Neural cell (in vitro differentiated cells): ENCODE measurements around the gene ILF3. TPM values are rescaled to one million over a fixed set of nuclear protein-coding genes. Genes with fewer than 3 reads are reported as not detected.
A peak's percentile ranks its signal among the peaks of the same experiment; 100 is the strongest.

Experiments
- H2AFZ ChIP-seq: fragments of 200-600, 300-800 bp; sonication (generic), shearing (Covaris generic); 2 replicates; pipeline ENCODE4 v1.6.0; 2014; ENCODE audit warnings: low read depth, mild to moderate bottlenecking, antibody characterized with exemption, low read length, moderate library complexity
- H3F3A ChIP-seq: fragments of 200-600 bp; shearing (Covaris generic); 2 replicates; pipeline ENCODE4 v1.6.1; 2016; ENCODE audit warnings: mild to moderate bottlenecking, moderate library complexity, mixed read lengths, antibody characterized with exemption, low read length; ENCODE audit not compliant: insufficient read depth, poor library complexity, severe bottlenecking
- H3K27ac ChIP-seq: fragments of 200-600, 300-800 bp; sonication (generic), shearing (Covaris generic); 2 replicates; pipeline ENCODE4 v1.5.1; 2014; ENCODE audit warnings: mild to moderate bottlenecking, low read length, moderate library complexity
- H3K27me3 ChIP-seq: fragments of 300-800, 200-600 bp; sonication (generic), shearing (Covaris generic); 2 replicates; pipeline ENCODE4 v1.6.0; 2014; ENCODE audit warnings: mild to moderate bottlenecking, low read depth, low read length, moderate library complexity; ENCODE audit not compliant: insufficient read depth
- H3K36me3 ChIP-seq: fragments of 300-800, 200-600 bp; sonication (generic), shearing (Covaris generic); 2 replicates; pipeline ENCODE4 v1.5.1; 2014; ENCODE audit warnings: mild to moderate bottlenecking, antibody characterized with exemption, low read length, moderate library complexity; ENCODE audit not compliant: insufficient read depth
- H3K4me2 ChIP-seq: fragments of 300-800, 200-600 bp; sonication (generic), shearing (Covaris generic); 2 replicates; pipeline ENCODE4 v1.6.0; 2014; ENCODE audit warnings: mild to moderate bottlenecking, low read length
- H3K4me3 ChIP-seq: fragments of 300-800, 200-600 bp; sonication (generic), shearing (Covaris generic); 2 replicates; pipeline ENCODE4 v1.5.1; 2014; ENCODE audit warnings: mild to moderate bottlenecking, low read length, moderate library complexity
- H3K79me2 ChIP-seq: fragments of 200-600 bp; shearing (Covaris generic); replicated peaks from 2 replicates; pipeline ENCODE4 v1.6.0; 2014; ENCODE audit warnings: mild to moderate bottlenecking, low read length, moderate library complexity; ENCODE audit not compliant: insufficient read depth
- H3K9ac ChIP-seq: fragments of 300-800, 200-600 bp; sonication (generic), shearing (Covaris generic); 2 replicates; pipeline ENCODE4 v1.6.1; 2016; ENCODE audit warnings: mild to moderate bottlenecking, low read length, mixed read lengths
- H3K9me2 ChIP-seq: fragments of 200-600 bp; shearing (Covaris generic); 2 replicates; pipeline ENCODE4 v1.6.1; 2016; ENCODE audit warnings: mild to moderate bottlenecking, low read length, mixed read lengths; ENCODE audit not compliant: insufficient read depth
- H3K9me3 ChIP-seq: fragments of 200-600, 300-800 bp; sonication (generic), shearing (Covaris generic); 2 replicates; pipeline ENCODE4 v1.6.1; 2016; ENCODE audit warnings: mild to moderate bottlenecking, mixed run types, low read length, moderate library complexity, mixed read lengths
- H4K20me1 ChIP-seq: fragments of 200-600 bp; shearing (Covaris generic); 2 replicates; pipeline ENCODE4 v1.6.1; 2016; ENCODE audit warnings: mild to moderate bottlenecking, mixed run types; ENCODE audit not compliant: insufficient read depth
- EP300 ChIP-seq: fragments of 450-650 bp; conservative IDR thresholded peaks from 2 replicates; pipeline ENCODE4 v1.6.1; 2014; ENCODE audit warnings: antibody characterized with exemption, mild to moderate bottlenecking, moderate library complexity; ENCODE audit not compliant: poor library complexity, severe bottlenecking
- EZH2 ChIP-seq: fragments of 200-600, 300-800 bp; shearing (Covaris generic), sonication (generic); IDR thresholded peaks from 2 replicates; pipeline ENCODE4 v1.6.1; 2014; ENCODE audit warnings: antibody characterized with exemption, low read length, borderline replicate concordance, mild to moderate bottlenecking; ENCODE audit not compliant: insufficient read depth, poor library complexity, severe bottlenecking
- MXI1 ChIP-seq: fragments of 450-650 bp; conservative IDR thresholded peaks from 2 replicates; pipeline ENCODE4 v1.6.1; 2014; ENCODE audit warnings: antibody characterized with exemption, mild to moderate bottlenecking; ENCODE audit not compliant: poor library complexity, severe bottlenecking
- POLR2AphosphoS5 ChIP-seq: IDR thresholded peaks from 2 replicates; pipeline ENCODE4 v1.6.1; 2012
- RAD21 ChIP-seq: fragments of 450-650 bp; conservative IDR thresholded peaks from 2 replicates; pipeline ENCODE4 v1.6.1; 2014; ENCODE audit warnings: antibody characterized with exemption, mild to moderate bottlenecking, moderate library complexity
- SMC3 ChIP-seq: fragments of 450-650 bp; conservative IDR thresholded peaks from 2 replicates; pipeline ENCODE4 v1.6.1; 2014; ENCODE audit warnings: antibody characterized with exemption, mild to moderate bottlenecking, moderate library complexity; ENCODE audit not compliant: poor library complexity
- TAF1 ChIP-seq: IDR thresholded peaks from 2 replicates; pipeline ENCODE4 v1.6.1; 2012; ENCODE audit warnings: low read depth
- polyA plus RNA-seq: library from polyadenylated mRNA; depleted of rRNA; stranded (reverse); fragments of >200 nt; gene quantifications from 2 replicates; pipeline ENCODE4 v1.2.3, GENCODE V29; 2014
- TF ChIP-seq, protein P1 (sequence below): IDR thresholded peaks from 2 replicates; pipeline ENCODE4 v1.6.1; 2012; ENCODE audit warnings: borderline replicate concordance
- TF ChIP-seq, protein P2 (sequence below): fragments of 450-650 bp; IDR thresholded peaks from 2 replicates; pipeline ENCODE4 v1.5.1; 2014; ENCODE audit warnings: antibody characterized with exemption, mild to moderate bottlenecking, moderate library complexity; ENCODE audit not compliant: poor library complexity, severe bottlenecking

Gene ILF3
- polyA plus RNA-seq, 1 donor from 2014 or later, result 464 TPM

DNA sequence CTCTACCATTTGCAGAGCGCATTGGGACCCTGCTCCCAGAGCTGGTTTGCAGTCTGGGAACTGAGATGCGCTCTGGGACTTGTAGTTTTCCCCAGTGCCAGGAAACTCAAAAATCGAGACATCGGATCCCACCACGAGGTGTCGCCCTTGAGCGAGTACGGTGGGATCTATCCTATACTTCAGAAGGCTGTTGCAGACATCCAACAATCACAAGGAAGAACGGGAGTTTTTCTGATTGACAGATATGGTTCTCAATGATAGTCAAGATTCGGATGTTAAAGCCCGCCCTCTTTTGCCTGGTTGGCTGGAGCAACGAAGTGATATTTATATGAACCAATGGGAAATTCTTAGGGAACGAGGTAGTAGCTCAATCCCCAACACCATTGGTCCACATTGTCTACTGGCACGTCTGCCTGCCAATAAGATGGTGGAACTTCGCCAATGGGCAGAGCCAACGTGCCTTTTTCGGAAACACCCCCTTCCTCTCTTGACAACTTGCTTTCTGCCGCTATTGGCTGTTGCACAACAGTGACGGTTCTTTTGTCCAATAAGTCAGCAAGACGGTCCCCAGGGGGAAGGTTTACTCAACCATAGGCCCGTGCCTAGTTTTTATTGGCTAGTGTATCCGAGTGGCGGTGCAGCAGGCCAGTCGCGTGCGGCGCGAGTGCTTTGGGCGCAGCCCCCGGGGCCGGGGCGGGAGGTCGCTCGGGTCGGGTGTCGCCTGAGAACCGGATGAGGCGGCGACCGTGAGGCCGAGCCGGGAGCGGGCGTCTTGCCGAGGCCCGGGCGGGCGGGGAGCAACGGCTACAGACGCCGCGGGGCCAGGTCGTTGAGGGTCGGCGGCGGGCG, 63.4 kb downstream of the ILF3 start, which contains the start of gene DNM2:
Gene DNM2 (plus strand): TSS at position 724 of the 849 bp plus-strand sequence. CDS start 164 bp downstream, outside the sequence.
- Histone ChIP-seq H3F3A (no peaks in the 10 kb centered on the region), H3K9me3 (no peaks in the 10 kb centered on the region), H3K9me2 (no peaks in the 10 kb centered on the region), H3K36me3 (no peaks in the 10 kb centered on the region), H3K27me3 (no peaks in the 10 kb centered on the region), H3K9ac (peak within 1 kb of the TSS; percentile 83), H3K79me2 (peaks cover 35% of the 10 kb centered on the region), H3K27ac (peak within 1 kb of the TSS; percentile 78), H2AFZ (no peak within 1 kb of the TSS), H3K4me2 (peak within 1 kb of the TSS; percentile 96), H4K20me1 (peaks cover 16% of the 10 kb centered on the region), H3K4me3 (peak within 1 kb of the TSS; percentile 97)
- TF ChIP-seq SMC3, result peak; percentile 80
- TF ChIP-seq, protein P1, sequence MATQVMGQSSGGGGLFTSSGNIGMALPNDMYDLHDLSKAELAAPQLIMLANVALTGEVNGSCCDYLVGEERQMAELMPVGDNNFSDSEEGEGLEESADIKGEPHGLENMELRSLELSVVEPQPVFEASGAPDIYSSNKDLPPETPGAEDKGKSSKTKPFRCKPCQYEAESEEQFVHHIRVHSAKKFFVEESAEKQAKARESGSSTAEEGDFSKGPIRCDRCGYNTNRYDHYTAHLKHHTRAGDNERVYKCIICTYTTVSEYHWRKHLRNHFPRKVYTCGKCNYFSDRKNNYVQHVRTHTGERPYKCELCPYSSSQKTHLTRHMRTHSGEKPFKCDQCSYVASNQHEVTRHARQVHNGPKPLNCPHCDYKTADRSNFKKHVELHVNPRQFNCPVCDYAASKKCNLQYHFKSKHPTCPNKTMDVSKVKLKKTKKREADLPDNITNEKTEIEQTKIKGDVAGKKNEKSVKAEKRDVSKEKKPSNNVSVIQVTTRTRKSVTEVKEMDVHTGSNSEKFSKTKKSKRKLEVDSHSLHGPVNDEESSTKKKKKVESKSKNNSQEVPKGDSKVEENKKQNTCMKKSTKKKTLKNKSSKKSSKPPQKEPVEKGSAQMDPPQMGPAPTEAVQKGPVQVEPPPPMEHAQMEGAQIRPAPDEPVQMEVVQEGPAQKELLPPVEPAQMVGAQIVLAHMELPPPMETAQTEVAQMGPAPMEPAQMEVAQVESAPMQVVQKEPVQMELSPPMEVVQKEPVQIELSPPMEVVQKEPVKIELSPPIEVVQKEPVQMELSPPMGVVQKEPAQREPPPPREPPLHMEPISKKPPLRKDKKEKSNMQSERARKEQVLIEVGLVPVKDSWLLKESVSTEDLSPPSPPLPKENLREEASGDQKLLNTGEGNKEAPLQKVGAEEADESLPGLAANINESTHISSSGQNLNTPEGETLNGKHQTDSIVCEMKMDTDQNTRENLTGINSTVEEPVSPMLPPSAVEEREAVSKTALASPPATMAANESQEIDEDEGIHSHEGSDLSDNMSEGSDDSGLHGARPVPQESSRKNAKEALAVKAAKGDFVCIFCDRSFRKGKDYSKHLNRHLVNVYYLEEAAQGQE, result no peak
- TF ChIP-seq, protein P2, sequence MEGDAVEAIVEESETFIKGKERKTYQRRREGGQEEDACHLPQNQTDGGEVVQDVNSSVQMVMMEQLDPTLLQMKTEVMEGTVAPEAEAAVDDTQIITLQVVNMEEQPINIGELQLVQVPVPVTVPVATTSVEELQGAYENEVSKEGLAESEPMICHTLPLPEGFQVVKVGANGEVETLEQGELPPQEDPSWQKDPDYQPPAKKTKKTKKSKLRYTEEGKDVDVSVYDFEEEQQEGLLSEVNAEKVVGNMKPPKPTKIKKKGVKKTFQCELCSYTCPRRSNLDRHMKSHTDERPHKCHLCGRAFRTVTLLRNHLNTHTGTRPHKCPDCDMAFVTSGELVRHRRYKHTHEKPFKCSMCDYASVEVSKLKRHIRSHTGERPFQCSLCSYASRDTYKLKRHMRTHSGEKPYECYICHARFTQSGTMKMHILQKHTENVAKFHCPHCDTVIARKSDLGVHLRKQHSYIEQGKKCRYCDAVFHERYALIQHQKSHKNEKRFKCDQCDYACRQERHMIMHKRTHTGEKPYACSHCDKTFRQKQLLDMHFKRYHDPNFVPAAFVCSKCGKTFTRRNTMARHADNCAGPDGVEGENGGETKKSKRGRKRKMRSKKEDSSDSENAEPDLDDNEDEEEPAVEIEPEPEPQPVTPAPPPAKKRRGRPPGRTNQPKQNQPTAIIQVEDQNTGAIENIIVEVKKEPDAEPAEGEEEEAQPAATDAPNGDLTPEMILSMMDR, result peak; percentile 99
- peak; percentile 64 for TF ChIP-seq EP300
- TF ChIP-seq EZH2, result no peak
- peak; percentile 86 for TF ChIP-seq POLR2AphosphoS5
- peak; percentile 81 for TF ChIP-seq RAD21
- TF ChIP-seq MXI1, result no peak
- TF ChIP-seq TAF1, result peak; percentile 63

GRCh38 chr19:10718205-10719196, 64.4 kb downstream of the ILF3 start:
- Histone ChIP-seq H4K20me1 (peaks cover 16% of the 10 kb centered on the region), H2AFZ (no peak overlapping the region), H3K4me2 (peak overlapping the region; percentile 96), H3K79me2 (peaks cover 35% of the 10 kb centered on the region), H3K9ac (peak overlapping the region; percentile 83), H3K27ac (peak overlapping the region; percentile 78), H3K27me3 (no peaks in the 10 kb centered on the region), H3K4me3 (peak overlapping the region; percentile 97), H3F3A (no peaks in the 10 kb centered on the region), H3K36me3 (no peaks in the 10 kb centered on the region), H3K9me2 (no peaks in the 10 kb centered on the region), H3K9me3 (no peaks in the 10 kb centered on the region)
- TF ChIP-seq SMC3 (no peak), MXI1 (peak; percentile 92), TAF1 (no peak), EZH2 (no peak), POLR2AphosphoS5 (no peak), EP300 (peak; percentile 24), RAD21 (peak; percentile 34)
- TF ChIP-seq, protein P2, result no peak
- TF ChIP-seq, protein P1, result no peak
